Measurements from ENCODE around the gene SRRM3. TPM values are rescaled to one million over a fixed set of nuclear protein-coding genes. Genes with fewer than 3 reads are reported as not detected.
"Not testable (repeated sequence)": the region's sequence is repeated elsewhere in the genome, so short reads cannot be mapped to it uniquely, and the experiment has no call there.

The SRRM3 gene
- total RNA-seq, 1 donor from 2014 or later = 1.4 TPM

DNA sequence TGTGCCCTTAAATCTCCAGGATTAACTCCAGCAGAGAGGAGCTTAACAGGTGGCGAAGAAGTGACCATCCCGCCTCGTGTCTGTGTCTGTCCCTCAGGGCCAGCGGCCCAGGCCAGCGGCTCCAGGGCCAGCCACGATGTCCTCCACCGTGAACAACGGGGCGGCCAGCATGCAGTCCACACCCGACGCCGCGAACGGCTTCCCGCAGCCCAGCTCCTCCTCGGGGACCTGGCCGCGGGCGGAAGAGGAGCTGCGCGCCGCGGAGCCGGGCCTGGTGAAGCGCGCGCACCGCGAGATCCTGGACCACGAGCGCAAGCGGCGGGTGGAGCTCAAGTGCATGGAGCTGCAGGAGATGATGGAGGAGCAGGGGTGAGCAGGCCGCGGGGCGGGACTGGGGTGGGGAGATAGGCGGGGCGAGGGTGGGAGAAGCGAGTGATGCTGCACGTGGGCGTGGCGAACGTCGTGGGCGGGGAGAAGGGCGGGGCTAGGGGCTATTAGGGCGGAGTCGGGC lies 33.3 kb downstream of the SRRM3 start:
- Mint-ChIP-seq H3K4me3 (ENCODE audit: unreplicated experiment) (peak overlapping the region; percentile 59), H3K27me3 (ENCODE audit: low read depth) (peaks cover 56% of the 10 kb centered on the region), H3K36me3 (ENCODE audit: low read depth) (peaks cover 2% of the 10 kb centered on the region)

DNA sequence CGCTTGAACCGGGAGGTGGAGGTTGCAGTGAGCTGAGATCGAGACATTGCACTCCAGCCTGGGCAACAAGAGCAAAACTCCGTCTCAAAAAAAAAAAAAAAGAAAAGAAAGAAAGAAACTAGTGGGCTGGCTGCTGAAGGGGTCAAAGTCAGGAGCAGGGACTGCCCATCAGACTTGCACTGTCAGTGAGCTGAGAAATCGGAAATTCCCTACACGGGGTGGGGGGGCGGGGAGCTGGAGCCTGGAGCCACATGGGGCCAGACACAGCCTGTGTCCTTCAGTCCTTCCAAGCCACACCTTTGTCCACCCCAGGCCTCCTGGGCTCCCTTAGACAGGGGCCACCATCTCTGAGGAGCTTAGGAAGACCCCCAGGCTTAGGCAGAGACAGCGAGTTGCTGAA lies 34.5 kb downstream of the SRRM3 start:
- no peak overlapping the region for H3K4me3 Mint-ChIP-seq (ENCODE audit: unreplicated experiment)
- DNase-seq (ENCODE audit: low spot score) = no peak
- H3K27ac Mint-ChIP-seq (ENCODE audit: unreplicated experiment) = no peak overlapping the region
- H3K36me3 Mint-ChIP-seq (ENCODE audit: low read depth) = peaks cover 2% of the 10 kb centered on the region
- peaks cover 8% of the 10 kb centered on the region for H3K4me1 Mint-ChIP-seq (ENCODE audit: low read depth)
- H3K27me3 Mint-ChIP-seq (ENCODE audit: low read depth) = peaks cover 47% of the 10 kb centered on the region
- no peaks in the 10 kb centered on the region for H3K9me3 Mint-ChIP-seq (ENCODE audit: low read depth)
- TF ChIP-seq, protein P1, sequence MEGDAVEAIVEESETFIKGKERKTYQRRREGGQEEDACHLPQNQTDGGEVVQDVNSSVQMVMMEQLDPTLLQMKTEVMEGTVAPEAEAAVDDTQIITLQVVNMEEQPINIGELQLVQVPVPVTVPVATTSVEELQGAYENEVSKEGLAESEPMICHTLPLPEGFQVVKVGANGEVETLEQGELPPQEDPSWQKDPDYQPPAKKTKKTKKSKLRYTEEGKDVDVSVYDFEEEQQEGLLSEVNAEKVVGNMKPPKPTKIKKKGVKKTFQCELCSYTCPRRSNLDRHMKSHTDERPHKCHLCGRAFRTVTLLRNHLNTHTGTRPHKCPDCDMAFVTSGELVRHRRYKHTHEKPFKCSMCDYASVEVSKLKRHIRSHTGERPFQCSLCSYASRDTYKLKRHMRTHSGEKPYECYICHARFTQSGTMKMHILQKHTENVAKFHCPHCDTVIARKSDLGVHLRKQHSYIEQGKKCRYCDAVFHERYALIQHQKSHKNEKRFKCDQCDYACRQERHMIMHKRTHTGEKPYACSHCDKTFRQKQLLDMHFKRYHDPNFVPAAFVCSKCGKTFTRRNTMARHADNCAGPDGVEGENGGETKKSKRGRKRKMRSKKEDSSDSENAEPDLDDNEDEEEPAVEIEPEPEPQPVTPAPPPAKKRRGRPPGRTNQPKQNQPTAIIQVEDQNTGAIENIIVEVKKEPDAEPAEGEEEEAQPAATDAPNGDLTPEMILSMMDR (IDR thresholded peaks at IDR 0.05) = no peak

More for the DNA sequence above, 33.3 kb downstream of the SRRM3 start:
- TF ChIP-seq, protein P1 (IDR thresholded peaks at IDR 0.05) = no peak
- no peaks in the 10 kb centered on the region for H3K9me3 Mint-ChIP-seq (ENCODE audit: low read depth)
- no peak for DNase-seq (ENCODE audit: low spot score)
- H3K27ac Mint-ChIP-seq (ENCODE audit: unreplicated experiment) = no peak overlapping the region
- H3K4me1 Mint-ChIP-seq (ENCODE audit: low read depth) = peaks cover 8% of the 10 kb centered on the region

GRCh38 chr7:76238326-76238725 lies 36.6 kb downstream of the SRRM3 start:
- no peak overlapping the region for H3K27ac Mint-ChIP-seq (ENCODE audit: unreplicated experiment)
- peaks cover 3% of the 10 kb centered on the region for H3K9me3 Mint-ChIP-seq (ENCODE audit: low read depth)
- TF ChIP-seq, protein P1 (IDR thresholded peaks at IDR 0.05) = no peak
- DNase-seq (ENCODE audit: low spot score) = no peak
- H3K36me3 Mint-ChIP-seq (ENCODE audit: low read depth) = no peaks in the 10 kb centered on the region
- peaks cover 31% of the 10 kb centered on the region for H3K27me3 Mint-ChIP-seq (ENCODE audit: low read depth)
- no peak overlapping the region for H3K4me3 Mint-ChIP-seq (ENCODE audit: unreplicated experiment)
- peaks cover 8% of the 10 kb centered on the region for H3K4me1 Mint-ChIP-seq (ENCODE audit: low read depth)

GRCh38 chr7:76241141-76241540 lies 39.4 kb downstream of the SRRM3 start:
- H3K27me3 Mint-ChIP-seq (ENCODE audit: low read depth) = peaks cover 30% of the 10 kb centered on the region
- H3K36me3 Mint-ChIP-seq (ENCODE audit: low read depth) = no peaks in the 10 kb centered on the region
- H3K9me3 Mint-ChIP-seq (ENCODE audit: low read depth) = peaks cover 3% of the 10 kb centered on the region
- H3K4me3 Mint-ChIP-seq (ENCODE audit: unreplicated experiment) = no peak overlapping the region
- DNase-seq (ENCODE audit: low spot score) = no peak
- H3K4me1 Mint-ChIP-seq (ENCODE audit: low read depth) = no peaks in the 10 kb centered on the region
- H3K27ac Mint-ChIP-seq (ENCODE audit: unreplicated experiment) = no peak overlapping the region
- TF ChIP-seq, protein P1 (IDR thresholded peaks at IDR 0.05) = no peak

DNA sequence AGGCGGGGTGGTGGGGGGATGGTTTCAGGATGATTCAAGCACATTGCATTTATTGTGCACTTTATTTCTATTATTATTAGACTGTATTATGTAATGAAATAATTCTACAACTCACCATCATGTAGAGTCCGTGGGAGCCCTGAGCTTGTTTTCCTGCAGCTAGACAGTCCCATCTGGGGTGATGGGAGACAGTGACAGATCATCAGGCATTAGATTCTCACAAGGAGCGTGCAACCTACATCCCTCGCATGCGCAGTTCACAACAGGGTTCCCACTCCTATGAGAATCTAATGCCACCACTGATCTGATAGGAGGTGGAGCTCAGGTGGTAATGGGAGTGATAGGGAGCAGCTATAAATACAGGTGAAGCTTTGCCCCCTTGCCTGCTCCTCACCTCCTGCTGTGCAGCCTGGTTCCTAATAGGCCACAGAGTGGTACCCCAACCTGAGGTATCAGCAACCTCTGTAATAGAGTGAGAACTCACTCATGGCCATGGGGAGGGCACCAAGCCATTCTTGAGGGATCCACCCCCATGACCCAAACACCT lies 40.9 kb downstream of the SRRM3 start:
- not testable (repeated sequence) for H3K36me3 Mint-ChIP-seq (ENCODE audit: low read depth); H3K4me3 Mint-ChIP-seq (ENCODE audit: unreplicated experiment); H3K4me1 Mint-ChIP-seq (ENCODE audit: low read depth); DNase-seq (ENCODE audit: low spot score); H3K27ac Mint-ChIP-seq (ENCODE audit: unreplicated experiment); H3K9me3 Mint-ChIP-seq (ENCODE audit: low read depth)
- H3K27me3 Mint-ChIP-seq (ENCODE audit: low read depth) = peaks cover 28% of the 10 kb centered on the region

GRCh38 chr7:76244781-76245391 lies 43.2 kb downstream of the SRRM3 start:
- H3K27ac Mint-ChIP-seq (ENCODE audit: unreplicated experiment) = no peak overlapping the region
- TF ChIP-seq, protein P1 (IDR thresholded peaks at IDR 0.05) = no peak
- DNase-seq (ENCODE audit: low spot score) = no peak
- no peak overlapping the region for H3K4me3 Mint-ChIP-seq (ENCODE audit: unreplicated experiment)
- H3K36me3 Mint-ChIP-seq (ENCODE audit: low read depth) = no peaks in the 10 kb centered on the region
- H3K9me3 Mint-ChIP-seq (ENCODE audit: low read depth) = peaks cover 3% of the 10 kb centered on the region
- H3K27me3 Mint-ChIP-seq (ENCODE audit: low read depth) = peaks cover 24% of the 10 kb centered on the region
- H3K4me1 Mint-ChIP-seq (ENCODE audit: low read depth) = no peaks in the 10 kb centered on the region
